MCF 10A (cell line): ENCODE results near the gene AKR1E2. TPM values are rescaled to one million over a fixed set of nuclear protein-coding genes. Genes with fewer than 3 reads are reported as not detected.

Source experiments
- BruUV-seq: library from RNA; stranded (reverse); fragments of 400-500 nt; replicated peaks from 2 replicates; lab custom pipeline; 2021; lab: Mats Ljungman, UMichigan
- CTCF ChIA-PET: fragments of 300-600 bp; sonication (Branson Sonifier 250); formaldehyde crosslinking; extraction: SDS; loops from one replicate; lab custom pipeline; 2021; ENCODE audit warnings: antibody characterized with exemption, inconsistent platforms; lab: Yijun Ruan, JAX
- POLR2A ChIA-PET: fragments of 300-600, 350-650 bp; sonication (Branson Sonifier 250); formaldehyde crosslinking; extraction: SDS; loops from one replicate; lab custom pipeline; 2020; ENCODE audit warnings: antibody characterized with exemption, inconsistent platforms; lab: Yijun Ruan, JAX
- DNase-seq: peaks from one replicate; pipeline ENCODE4 v3.0.0-alpha.2; 2018; ENCODE audit not compliant: unreplicated experiment
- H3K27ac Mint-ChIP-seq: one replicate; pipeline ENCODE4 v1.8.0; 2022; ENCODE audit warnings: mild to moderate bottlenecking, low read depth, mixed read lengths; ENCODE audit not compliant: unreplicated experiment
- H3K27me3 Mint-ChIP-seq: one replicate; pipeline ENCODE4 v1.8.0; 2022; ENCODE audit warnings: mixed read lengths; ENCODE audit not compliant: insufficient read depth, unreplicated experiment
- H3K36me3 Mint-ChIP-seq: one replicate; pipeline ENCODE4 v1.8.0; 2022; ENCODE audit warnings: mild to moderate bottlenecking, moderate library complexity, mixed read lengths; ENCODE audit not compliant: insufficient read depth, unreplicated experiment
- H3K4me1 Mint-ChIP-seq: one replicate; pipeline ENCODE4 v1.8.0; 2022; ENCODE audit warnings: mixed read lengths; ENCODE audit not compliant: insufficient read depth, unreplicated experiment
- H3K4me3 Mint-ChIP-seq: one replicate; pipeline ENCODE4 v1.8.0; 2022; ENCODE audit warnings: mild to moderate bottlenecking, moderate library complexity, mixed read lengths; ENCODE audit not compliant: unreplicated experiment
- H3K9me3 Mint-ChIP-seq: one replicate; pipeline ENCODE4 v1.8.0; 2022; ENCODE audit warnings: mixed read lengths; ENCODE audit not compliant: unreplicated experiment
- CTCF ChIP-seq: fragments of 200-600 bp; IDR thresholded peaks from one replicate; pipeline ENCODE4 v1.8.0; 2022; ENCODE audit warnings: antibody characterized with exemption, mild to moderate bottlenecking; ENCODE audit not compliant: unreplicated experiment
- intact Hi-C: fragments of 100-400 bp; cut with micrococcal nuclease; formaldehyde crosslinking; loops from 2 replicates; pipeline ENCODE4 v1.14.1; 2022
- total RNA-seq: library from RNA; stranded (reverse); gene quantifications from 2 replicates; pipeline ENCODE4 v1.2.3, GENCODE V29; 2022

Gene AKR1E2
- total RNA-seq, 1 experiment from 2014 or later = not detected

- BruUV-seq = no TSS peak
- no peak overlapping the region for H3K4me3 Mint-ChIP-seq
- H3K9me3 Mint-ChIP-seq = no peaks in the 10 kb centered on the region
- POLR2A ChIA-PET = interaction anchor here (0.6 to 0.9 kb wide), 3 partner anchors 40 to 892 kb away, joined by 3 to 4 read pairs (median 3); no protein-coding TSS in a partner anchor
- H3K36me3 Mint-ChIP-seq = no peaks in the 10 kb centered on the region
- H3K4me1 Mint-ChIP-seq = peaks cover 6% of the 10 kb centered on the region
- no peaks in the 10 kb centered on the region for H3K27me3 Mint-ChIP-seq
- intact Hi-C loops = no loop called here
- CTCF ChIA-PET = interaction anchor here (2.6 kb wide), 1 partner anchor 17 kb away, joined by 21 read pairs; no protein-coding TSS in a partner anchor
- TF ChIP-seq CTCF = no peak
- DNase-seq = no peak
- no peak overlapping the region for H3K27ac Mint-ChIP-seq
These were observed 41.1 kb downstream of the AKR1E2 start for GRCh38 chr10:4867109-4867519.

GRCh38 chr10:4867520-4868356 lies 41.7 kb downstream of the AKR1E2 start:
- ChIA-PET CTCF (interaction anchor here (0.6 to 2.6 kb wide), 3 partner anchors 17 to 516 kb away, joined by 3 to 21 read pairs (median 4); no protein-coding TSS in a partner anchor), POLR2A (interaction anchor here (0.6 to 0.9 kb wide), 3 partner anchors 40 to 536 kb away, joined by 3 to 4 read pairs (median 3); no protein-coding TSS in a partner anchor)
- H3K36me3 Mint-ChIP-seq = no peaks in the 10 kb centered on the region
- TF ChIP-seq CTCF = no peak
- DNase-seq = no peak
- H3K27ac Mint-ChIP-seq = no peak overlapping the region
- peaks cover 6% of the 10 kb centered on the region for H3K4me1 Mint-ChIP-seq
- H3K4me3 Mint-ChIP-seq = no peak overlapping the region
- H3K27me3 Mint-ChIP-seq = no peaks in the 10 kb centered on the region
- no TSS peak for BruUV-seq
- H3K9me3 Mint-ChIP-seq = no peaks in the 10 kb centered on the region
- intact Hi-C loops = no loop called here

- Mint-ChIP-seq H3K9me3 (no peaks in the 10 kb centered on the region), H3K4me1 (peaks cover 6% of the 10 kb centered on the region), H3K27ac (no peak overlapping the region), H3K4me3 (no peak overlapping the region), H3K27me3 (no peaks in the 10 kb centered on the region), H3K36me3 (no peaks in the 10 kb centered on the region)
- BruUV-seq = no TSS peak
- no peak for DNase-seq
- ChIA-PET CTCF (interaction anchor here (0.6 to 2.6 kb wide), 2 partner anchors 18 to 53 kb away, joined by 4 to 21 read pairs; no protein-coding TSS in a partner anchor), POLR2A (interaction anchor here (0.6 to 0.9 kb wide), 2 partner anchors 10 to 458 kb away, joined by 3 read pairs; no protein-coding TSS in a partner anchor)
- no peak for TF ChIP-seq CTCF
- intact Hi-C loops = no loop called here
These were observed 42.3 kb downstream of the AKR1E2 start for GRCh38 chr10:4868357-4868657.

- H3K27ac Mint-ChIP-seq = no peak overlapping the region
- no peaks in the 10 kb centered on the region for H3K9me3 Mint-ChIP-seq
- no peak for DNase-seq
- no peak for TF ChIP-seq CTCF
- H3K4me1 Mint-ChIP-seq = peaks cover 11% of the 10 kb centered on the region
- no peaks in the 10 kb centered on the region for H3K27me3 Mint-ChIP-seq
- intact Hi-C loops = no loop called here
- H3K36me3 Mint-ChIP-seq = no peaks in the 10 kb centered on the region
- ChIA-PET POLR2A (interaction anchor here (1.6 kb wide), 1 partner anchor 16 kb away, joined by 5 read pairs; no protein-coding TSS in a partner anchor), CTCF (interaction anchor here (0.7 to 2.4 kb wide), 3 partner anchors 10 to 33 kb away, joined by 3 to 9 read pairs (median 5); no protein-coding TSS in a partner anchor)
- no TSS peak for BruUV-seq
- H3K4me3 Mint-ChIP-seq = no peak overlapping the region
These were observed 56.7 kb downstream of the AKR1E2 start for GRCh38 chr10:4882704-4883078.
